CD4-positive, alpha-beta T cell treated with Interleukin-6 for 4 hours (primary cell): ENCODE results near the gene MDFIC2.

ENCODE experiments used
- DNase-seq: peaks from one replicate; pipeline ENCODE4 v3.0.0-alpha.2; 2020; ENCODE audit warnings: mixed read lengths

The MDFIC2 gene

DNA sequence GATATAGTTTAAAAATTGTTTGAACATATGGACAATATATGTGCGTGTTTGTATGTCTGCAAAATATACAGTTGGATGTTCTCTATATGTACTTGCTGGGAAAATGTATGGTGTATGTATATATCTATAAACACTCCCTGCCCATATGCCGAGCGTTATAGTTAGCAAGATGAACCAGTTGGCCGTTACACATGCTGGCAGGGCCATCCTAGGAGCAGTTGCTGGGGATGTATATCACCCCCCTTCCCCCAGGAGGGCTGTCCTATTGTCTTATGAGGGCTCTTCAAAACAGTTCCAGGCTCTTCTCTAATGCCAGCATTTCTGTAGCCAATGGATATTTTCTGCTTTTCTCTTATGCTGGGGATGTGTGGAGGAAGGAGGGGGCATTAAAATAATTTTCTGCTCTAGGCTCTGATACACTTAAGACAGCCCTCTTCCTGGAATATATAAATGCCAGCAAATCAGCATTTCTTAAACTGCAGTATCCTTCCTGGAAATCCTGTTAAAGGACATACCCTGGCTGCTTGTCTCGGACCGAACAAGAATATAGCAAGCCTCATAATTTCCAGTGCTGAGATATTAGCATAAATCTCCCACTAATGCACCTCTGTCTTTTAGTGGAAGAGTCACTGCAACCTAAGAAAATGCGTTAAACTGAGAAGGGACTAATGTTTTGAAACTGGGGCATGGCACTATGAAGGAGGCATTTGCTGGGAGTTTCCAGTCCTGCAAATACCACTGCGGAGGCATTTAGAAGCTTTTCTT lies 134.4 kb downstream of the MDFIC2 start:
- no peak for DNase-seq

DNA sequence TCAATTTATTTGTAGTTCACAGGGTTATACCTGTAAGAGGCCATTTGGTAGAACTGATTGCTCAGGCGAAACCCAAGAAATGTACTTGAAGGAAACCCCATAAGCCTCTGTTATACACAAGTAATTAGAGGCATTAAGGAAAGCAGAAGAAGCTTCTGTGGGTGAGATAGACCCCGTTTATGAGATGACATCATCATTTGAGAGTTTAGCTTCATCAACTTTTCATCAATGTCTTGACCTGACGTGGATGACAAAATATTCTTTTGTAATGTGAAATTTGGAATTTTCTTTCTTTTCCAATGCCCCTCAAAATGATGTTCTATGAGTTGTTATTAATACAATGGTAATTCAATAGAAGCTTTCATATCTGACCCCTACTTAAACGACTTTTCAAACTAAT lies 136.2 kb downstream of the MDFIC2 start:
- DNase-seq, result no peak

DNA sequence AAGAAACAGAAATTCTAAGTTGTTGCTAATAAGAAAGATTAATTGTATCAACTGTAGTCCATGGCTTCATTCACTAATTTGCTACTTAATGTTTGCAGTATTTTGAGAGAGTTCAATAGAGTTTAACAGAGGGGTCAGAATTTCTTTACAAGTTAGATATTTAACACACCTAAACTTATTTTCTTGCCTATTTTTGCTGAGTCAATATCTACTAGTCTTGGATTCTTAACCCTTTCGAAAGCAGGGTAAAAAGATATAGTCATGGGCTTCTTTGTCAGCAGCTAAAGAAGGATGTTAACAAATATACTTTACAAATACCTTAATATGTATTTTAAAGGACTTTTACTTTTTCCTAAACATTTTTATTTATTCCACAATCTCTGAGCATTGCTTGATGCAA lies 155.6 kb downstream of the MDFIC2 start:
- no peak for DNase-seq

DNA sequence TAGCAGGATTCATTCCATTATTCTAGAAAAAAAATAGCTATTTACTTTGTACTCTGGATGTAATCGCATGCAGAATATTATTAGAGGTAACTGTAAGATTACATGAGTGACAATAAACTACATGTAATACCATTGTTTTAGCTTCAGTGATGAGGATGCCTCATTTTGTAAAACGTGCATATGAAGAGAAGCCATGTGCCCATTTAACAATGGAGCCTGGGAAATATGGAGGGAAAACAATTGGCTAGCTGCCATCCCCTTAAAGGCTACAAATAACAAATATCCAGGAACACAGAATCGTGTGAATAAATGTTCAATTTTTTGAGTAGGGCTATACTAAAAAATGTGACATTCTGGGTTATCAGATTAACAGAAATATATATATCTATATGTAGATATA lies 161.8 kb downstream of the MDFIC2 start:
- DNase-seq, result no peak

DNA sequence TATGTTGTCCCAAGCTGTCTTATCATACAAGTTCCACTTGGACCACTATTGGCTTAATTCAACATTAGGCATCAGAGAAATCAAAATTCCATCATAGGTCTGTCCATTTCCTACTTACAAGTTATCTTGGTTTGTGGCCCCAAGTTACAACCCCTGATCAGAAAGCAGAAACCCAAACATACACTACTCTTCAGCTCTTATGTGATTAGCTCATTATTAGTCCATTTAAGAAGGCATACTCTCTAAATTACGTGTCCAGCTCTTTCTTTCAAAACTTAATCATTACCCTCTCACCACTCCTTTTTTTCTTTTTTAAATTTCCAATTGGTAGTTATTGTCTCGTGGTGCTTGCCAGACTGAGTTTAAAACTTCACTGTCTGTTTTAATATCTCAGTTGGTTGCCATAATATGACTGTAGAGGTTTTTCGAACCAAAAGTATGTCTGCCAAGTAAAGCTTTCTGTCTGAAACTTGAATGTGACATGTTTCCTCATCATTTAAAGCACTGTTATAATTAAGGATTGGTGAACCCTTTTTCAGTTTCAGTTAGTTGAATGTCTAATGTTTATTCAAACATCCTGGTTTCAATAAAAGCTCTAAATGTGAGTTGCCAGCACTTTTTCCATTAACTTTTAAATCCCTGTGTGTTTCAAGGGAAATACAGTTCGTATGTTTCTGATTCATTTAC lies 162.6 kb downstream of the MDFIC2 start:
- no peak for DNase-seq
